Activated naive CD8-positive, alpha-beta T cell treated with anti-CD3 and anti-CD28 coated beads, Interleukin-2, amount 50 U/mL, for 16 hours (primary cell): ENCODE data around the gene BMP2.

Experiments used
- DNase-seq: peaks from one replicate; pipeline ENCODE4 v3.0.0-alpha.2; 2020; ENCODE audit warnings: low read depth, low spot score

Gene BMP2

GRCh38 chr20:6767536-6768227 is at the start of gene BMP2:
Gene BMP2 (plus strand): TSS chr20:6767686. CDS start chr20:6770127, 2,441 bp downstream.
- no peak for DNase-seq

- no peak for DNase-seq
Observed at GRCh38 chr20:6718662-6719368, 48.7 kb upstream of the BMP2 start.

- DNase-seq: no peak
Observed at GRCh38 chr20:6719369-6719721, 48.1 kb upstream of the BMP2 start.

GRCh38 chr20:6726761-6727160 is 40.7 kb upstream of the BMP2 start:
- no peak for DNase-seq

GRCh38 chr20:6730672-6731328 is 36.7 kb upstream of the BMP2 start:
- DNase-seq: no peak

- no peak for DNase-seq
Observed at GRCh38 chr20:6732001-6732447, 35.5 kb upstream of the BMP2 start.

GRCh38 chr20:6732851-6733250 is 34.6 kb upstream of the BMP2 start:
- no peak for DNase-seq

GRCh38 chr20:6733965-6734364 is 33.5 kb upstream of the BMP2 start:
- no peak for DNase-seq

- no peak for DNase-seq
Observed at GRCh38 chr20:6735942-6736845, 31.3 kb upstream of the BMP2 start.

GRCh38 chr20:6739406-6739805 is 28.1 kb upstream of the BMP2 start:
- DNase-seq: no peak

GRCh38 chr20:6740096-6740495 is 27.4 kb upstream of the BMP2 start:
- no peak for DNase-seq

GRCh38 chr20:6744180-6744579 is 23.3 kb upstream of the BMP2 start:
- no peak for DNase-seq

GRCh38 chr20:6744805-6745204 is 22.7 kb upstream of the BMP2 start:
- no peak for DNase-seq

- no peak for DNase-seq
Observed at GRCh38 chr20:6746901-6747609, 20.4 kb upstream of the BMP2 start.

GRCh38 chr20:6750438-6750837 is 17.0 kb upstream of the BMP2 start:
- DNase-seq: no peak

- DNase-seq: no peak
Observed at GRCh38 chr20:6756693-6757595, 10.5 kb upstream of the BMP2 start.

- no peak for DNase-seq
Observed at GRCh38 chr20:6764619-6765018, 2.9 kb upstream of the BMP2 start.

GRCh38 chr20:6765469-6766058 is 1.9 kb upstream of the BMP2 start:
- no peak for DNase-seq

GRCh38 chr20:6766433-6766832 is 1.1 kb upstream of the BMP2 start:
- DNase-seq: no peak

GRCh38 chr20:6767126-6767535 is 355 bp upstream of the BMP2 start:
- no peak for DNase-seq
